Erythroblast (primary cell): Measurements from ENCODE around the gene GALNT18.

Experiments used
- GATA1 ChIP-seq: IDR thresholded peaks from 2 replicates; pipeline ENCODE4 v1.6.1; 2011; ENCODE audit warnings: low read depth, mild to moderate bottlenecking, control low read depth, low read length, moderate library complexity
- POLR2A ChIP-seq: IDR thresholded peaks from 2 replicates; pipeline ENCODE4 v1.6.1; 2011; ENCODE audit warnings: mild to moderate bottlenecking, low read length

GRCh38 chr11:11640996-11641395 is 19.2 kb upstream of the GALNT18 start:
- TF ChIP-seq POLR2A = no peak
- no peak for TF ChIP-seq GATA1
